NCI-H2107 treated with DMSO at 0.1 percent for 48 hours (cell line): Measurements from ENCODE around the gene LSM2.
A peak's percentile ranks its signal among the peaks of the same experiment; 100 is the strongest.
"Not testable (repeated sequence)": the region's sequence is repeated elsewhere in the genome, so short reads cannot be mapped to it uniquely, and the experiment has no call there.

Source experiments
- DNase-seq: peaks from one replicate; lab custom pipeline; 2025; ENCODE audit not compliant: unreplicated experiment; lab: John Stamatoyannopoulos, UW

The LSM2 gene

DNA sequence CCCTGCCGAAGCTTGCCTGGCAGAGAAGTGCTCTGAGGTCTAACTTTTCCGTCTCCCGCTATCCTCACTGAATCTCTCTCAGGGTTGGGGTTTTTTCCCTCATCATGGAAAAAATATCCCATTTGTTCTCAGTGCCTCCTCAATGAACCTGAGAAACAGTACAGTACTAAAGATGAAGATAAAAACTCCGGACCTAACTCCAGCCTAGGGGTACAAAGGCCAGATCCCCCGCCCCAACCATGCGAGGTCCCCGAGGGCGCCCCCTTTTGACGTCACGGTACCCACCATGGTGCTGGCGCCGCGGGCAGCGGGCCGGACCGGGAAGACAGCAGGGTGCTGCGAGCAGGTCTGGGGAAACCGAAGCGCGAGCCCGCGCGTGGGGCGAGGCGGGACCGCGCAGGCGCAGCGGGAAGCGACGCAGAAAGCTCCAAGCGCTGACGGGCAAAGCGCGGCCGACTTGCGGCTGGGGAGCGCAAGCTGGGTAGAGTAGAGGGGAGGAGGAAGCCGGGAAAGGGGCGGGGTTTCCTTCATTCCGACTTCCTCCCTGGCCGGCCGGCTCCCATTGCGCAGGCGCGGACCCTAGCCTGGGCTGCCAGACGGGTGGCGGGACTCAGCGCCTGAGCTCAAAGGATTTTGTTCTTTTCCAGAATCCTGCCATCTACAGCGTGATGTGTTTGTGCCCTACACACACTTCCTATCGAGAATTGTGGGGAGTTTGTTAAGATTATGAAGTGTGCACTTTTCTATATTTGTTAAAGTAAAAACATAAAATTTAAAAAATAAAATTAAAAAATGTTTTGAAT lies at the start of gene LSM2:
LSM2 (minus strand) TSS at position 497 of the 803 bp plus-strand sequence; CDS start at position 288, 209 bp downstream.
- DNase-seq: peak; percentile 68

DNA sequence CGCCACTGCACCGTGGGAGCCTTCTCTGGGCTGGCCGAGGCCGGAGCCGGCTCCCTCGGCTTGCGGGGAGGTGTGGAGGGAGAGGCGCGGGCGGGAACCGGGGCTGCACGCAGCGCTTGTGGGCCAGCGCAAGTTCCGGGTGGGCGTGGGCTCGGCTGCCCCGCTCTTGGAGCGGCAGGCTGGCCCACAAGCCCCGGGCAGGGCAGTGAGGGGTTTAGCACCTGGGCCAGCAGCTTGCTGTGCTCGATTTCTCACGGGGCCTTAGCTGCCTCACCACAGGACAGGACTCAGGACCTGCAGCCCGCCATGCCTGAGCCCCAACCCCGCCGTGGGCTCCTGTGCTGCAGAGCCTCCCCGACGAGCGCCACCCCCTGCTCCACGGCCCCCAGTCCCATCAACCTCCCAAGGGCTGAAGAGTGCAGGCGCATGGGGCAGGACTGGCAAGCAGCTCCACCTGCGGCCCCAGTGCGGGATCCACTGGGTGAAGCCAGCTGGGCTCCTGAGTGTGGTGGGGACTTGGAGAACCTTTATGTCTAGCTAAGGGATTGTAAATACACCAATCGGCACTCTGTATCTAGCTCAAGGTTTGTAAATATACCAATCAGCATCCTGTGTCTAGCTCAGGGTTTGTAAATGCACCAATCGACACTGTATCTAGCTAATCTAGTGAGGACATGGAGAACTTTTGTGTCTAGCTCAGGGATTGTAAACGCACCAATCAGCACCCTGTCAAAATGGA lies 45.4 kb upstream of the LSM2 start:
- DNase-seq: not testable (repeated sequence)

DNA sequence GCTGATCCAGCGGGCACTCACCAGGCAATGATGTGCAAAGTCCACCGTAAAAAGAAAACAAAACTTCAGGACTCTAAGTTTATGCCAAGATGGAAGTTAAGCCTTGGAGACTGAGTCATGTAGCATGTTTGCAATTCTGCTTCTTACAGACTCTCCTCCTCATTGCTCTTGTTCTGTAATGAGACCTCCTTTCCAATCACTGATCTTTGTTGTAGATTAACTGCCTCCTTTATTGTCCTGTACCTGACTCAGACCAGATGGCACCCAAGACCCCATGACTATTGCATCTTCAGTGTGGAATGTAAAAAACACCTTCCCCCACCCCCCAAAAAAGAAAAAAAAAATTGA lies 44.7 kb upstream of the LSM2 start:
- no peak for DNase-seq

DNA sequence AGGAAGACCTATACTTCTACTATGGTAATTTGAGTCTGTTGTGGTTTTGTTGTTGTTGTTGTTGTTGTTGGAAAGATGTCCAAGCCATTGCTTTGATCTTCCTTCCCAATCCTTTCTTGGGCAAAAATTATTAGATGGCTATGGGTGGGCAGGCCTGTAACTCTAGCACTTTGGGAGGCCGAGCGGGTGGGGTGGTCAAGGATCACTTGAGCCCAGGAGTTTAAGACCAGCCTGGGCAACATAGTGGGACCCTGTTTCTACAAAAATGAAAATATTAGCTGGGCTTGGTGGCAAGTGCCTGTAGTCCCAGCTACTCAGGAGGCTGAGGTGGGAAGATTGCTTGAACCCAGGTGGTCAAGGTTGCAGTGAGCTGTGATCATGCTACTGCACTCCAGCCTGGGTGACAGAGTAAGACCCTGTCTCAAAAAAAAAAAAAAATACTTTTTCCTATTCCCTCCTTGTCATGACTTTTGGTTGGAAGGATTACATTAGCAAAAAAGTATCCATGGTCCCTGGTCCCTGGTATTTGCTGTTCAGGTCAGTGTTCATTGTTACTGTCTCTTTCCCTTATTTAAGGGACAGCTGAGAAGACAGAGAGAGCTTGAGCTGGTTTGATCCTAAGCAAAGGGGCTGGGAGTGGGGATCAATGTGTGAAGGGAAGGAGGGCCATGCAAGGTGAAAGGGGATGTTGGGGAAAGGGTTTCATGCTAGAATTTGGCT lies 44.2 kb upstream of the LSM2 start:
- no peak for DNase-seq

DNA sequence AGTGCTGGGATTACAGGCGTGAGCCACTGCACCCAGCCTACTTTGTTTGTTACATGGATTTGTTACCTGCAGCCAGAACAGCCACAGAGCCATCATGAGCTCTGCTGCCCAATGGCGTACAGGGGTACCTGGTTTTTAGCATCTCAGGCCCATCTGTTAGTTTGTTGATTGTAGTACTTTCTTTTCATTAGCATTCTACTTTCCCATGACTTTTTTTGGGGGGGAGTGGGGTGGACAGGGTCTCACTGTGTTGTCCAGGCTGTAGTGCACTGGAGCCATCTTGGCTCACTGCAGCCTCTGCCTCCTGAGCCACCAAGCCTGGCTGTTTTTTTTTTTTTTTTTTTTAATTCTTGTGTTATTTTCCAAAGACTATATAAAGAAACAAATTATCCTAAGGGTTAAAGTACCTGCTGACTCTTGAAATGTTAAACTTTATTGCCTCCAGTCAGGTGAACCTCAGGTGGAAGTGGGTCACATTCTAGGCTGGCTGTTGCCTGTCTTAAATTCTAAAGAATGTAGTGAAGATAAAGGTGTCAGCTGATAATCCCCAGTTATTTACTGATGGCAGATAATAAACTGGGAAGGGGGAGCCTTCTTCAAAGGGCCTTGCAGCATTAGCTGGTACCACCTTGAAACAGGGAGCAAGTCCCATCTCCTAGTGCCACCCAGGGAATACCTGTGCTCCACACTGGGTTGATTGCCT lies 40.7 kb upstream of the LSM2 start:
- DNase-seq: no peak

DNA sequence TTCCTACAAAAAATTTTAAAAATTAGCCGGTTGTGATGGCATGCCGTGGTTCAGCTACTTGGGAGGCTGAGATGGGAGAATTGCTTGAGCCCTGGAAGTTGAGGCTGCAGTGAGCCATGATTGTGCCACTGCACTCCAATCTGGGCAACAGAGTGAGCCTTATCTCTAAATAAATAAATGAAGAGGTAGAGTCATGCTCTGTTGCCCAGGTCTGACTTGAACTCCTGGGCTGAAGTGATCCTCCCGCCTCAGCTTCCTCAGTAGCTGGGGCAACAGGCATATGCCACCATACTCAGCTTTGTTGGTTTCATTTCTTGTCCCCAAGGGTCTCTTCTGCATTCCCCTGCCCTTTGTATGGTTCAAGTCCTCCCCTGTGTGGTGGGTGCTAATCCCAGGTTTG lies 37.7 kb upstream of the LSM2 start:
- DNase-seq: no peak

DNA sequence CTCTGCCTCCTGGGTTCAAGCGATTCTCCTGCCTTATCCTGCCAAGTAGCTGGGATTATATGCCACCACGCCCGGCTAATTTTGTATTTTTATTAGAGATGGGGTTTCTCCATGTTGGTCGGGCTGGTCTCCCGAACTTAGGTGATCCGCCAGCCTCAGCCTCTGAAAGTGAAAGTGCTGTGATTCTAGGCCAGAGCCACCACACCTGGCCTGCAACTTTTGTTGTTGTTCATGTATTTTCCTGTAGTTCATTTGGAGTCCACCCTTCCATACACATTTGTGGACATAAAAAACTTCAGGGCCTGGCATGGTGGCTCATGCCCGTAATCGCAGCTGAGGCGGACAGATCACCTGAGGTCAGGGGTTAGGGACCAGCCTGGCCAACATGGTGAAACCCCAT lies 35.3 kb upstream of the LSM2 start:
- DNase-seq: no peak

DNA sequence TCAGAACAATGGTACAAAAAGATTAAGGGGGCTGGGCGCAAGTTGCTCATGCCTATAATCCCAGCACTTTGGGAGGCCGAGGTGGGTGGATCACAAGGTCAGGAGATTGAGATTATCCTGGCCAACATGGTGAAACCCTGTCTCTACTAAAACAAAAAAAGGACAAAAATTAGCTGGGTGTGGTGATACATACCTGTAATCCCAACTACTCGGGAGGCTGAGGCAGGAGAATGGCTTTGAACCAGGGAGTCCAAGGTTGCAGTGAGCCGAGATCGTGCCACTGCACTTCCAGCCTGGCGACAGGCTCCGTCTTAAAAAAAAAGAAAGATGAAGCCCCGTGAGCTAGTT lies 33.0 kb upstream of the LSM2 start:
- not testable (repeated sequence) for DNase-seq

DNA sequence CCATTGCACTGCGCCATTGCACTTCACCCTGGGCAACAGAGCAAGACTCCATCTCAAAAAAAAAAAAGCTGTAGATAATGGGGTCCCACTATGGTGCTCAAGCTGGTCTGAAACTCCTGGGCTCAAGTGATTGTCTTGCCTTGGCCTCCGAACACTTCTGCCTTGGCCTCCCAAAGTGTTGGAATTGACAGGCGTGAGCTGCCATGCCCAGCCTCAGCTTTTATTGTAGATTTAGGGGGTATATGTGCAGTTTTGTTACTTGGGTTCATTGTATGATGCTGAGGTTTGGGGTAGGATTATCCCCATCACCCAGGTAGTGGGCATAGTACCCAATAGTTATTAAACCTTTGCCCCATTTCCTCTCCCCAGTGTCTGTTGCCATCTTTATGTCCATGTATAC lies 32.2 kb upstream of the LSM2 start:
- no peak for DNase-seq

DNA sequence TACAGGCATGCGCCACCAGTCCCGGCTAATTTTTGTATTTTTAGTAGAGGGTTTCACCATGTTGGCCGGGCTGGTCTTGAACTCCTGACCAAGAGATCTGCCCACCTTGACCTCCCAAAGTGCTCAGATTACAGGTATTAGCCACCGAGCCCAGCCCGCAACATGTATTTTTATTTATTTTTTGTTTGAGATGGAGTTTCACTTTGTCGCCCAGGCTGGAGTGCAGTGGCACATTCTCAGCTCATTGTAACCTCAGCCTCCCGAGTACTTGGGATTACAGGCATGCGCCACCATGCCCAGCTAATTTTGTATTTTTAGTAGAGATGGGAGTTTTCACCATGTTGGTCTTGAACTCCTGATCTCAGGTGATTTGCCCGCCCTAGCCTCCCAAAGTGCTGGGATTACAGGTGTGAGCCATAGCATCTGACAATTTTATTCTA lies 31.4 kb upstream of the LSM2 start:
- DNase-seq: not testable (repeated sequence)

DNA sequence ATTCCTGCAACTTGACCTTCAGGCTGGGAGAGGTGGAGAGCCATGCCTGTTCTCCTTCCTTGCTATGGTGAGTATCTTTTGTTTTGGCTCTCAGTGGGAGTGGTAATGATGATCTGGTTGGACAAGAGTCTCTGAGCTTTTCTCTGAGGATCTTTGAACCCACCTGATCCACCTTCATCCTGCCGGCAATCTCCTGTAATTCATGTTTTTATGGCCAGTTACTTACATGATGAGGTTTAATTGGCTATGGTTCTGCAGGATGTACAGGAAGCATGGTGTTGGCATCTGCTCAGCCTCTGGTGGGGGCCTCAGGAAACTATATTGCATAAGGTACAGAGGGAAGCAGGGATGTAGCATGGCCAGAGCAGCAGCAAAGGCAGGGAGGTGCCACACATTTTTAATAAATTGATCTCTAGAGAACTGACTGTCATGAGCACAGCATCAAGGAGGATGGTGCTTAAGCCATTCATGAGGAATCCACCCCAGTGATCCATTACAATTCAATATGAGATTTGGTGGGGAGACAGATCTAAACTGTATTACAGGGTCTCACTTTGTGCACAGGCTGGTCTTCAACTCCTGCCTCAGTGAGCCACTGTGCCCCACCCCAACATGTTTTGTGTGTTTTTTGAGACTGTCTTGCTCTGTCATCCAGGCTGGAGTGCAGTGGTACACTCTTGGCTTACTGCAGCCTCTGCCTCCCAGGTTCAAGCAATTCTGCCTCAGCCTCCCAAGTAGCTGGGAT lies 30.8 kb upstream of the LSM2 start:
- no peak for DNase-seq

DNA sequence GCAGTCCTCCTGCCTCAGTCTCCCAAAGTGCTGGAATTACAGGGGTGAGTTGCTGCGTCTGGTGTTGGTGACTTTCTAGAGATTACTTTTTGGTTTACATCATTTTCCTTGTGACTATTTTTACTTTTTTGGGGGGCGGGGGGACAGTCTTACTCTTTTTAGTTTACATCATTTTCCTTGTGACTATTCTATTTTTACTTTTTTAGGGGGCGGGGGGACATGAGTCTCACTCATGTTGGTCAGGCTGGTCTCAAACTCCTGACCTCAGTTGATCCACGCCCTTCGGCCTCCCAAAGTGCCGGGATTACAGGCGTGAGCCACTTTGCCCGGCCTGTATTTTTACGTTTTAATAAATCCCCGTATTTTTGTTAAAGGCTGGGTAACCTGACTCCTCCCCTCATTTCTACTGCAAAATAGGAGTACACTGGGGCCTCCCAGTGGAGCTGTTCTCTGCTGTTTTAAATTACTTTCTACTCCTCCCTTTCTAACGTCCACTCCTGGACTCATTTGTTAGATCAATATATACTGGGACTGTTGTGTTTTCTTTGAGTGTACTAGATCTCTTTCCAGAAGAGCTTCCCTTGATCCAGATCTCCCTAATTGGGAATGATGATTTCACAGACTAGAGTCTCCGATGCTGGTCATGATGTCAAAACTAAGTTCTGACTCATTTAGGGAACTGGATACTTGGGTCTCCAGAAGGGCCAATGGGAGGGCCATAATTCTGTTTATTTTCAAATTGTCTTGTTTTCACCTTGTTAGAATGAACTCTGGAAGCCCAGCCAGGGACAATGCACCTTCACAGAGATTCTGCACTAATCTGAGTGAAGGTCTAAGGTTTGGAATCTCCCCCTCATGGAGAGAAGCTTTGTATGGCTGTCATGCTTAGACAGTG lies 30.0 kb upstream of the LSM2 start:
- no peak for DNase-seq

DNA sequence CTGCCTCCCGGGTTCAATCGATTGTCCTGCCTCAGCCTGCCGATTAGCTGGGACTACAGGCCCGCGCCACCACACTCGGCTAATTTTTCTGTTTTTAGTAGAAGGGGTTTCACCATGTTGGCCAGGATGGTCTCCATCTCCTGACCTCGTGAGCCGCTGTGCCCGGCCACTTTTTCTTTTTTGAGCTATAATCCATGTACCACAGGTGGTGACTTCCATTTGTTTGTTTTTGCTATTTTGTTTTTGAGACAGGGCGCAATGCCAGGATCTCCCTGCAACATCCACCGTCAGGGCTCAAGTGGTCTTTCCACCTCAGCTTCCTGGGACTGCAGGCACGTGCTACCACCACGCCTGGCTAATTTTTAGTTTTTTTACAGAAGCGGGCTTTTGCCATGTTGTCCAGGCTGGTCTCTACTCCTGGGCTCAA lies 29.3 kb upstream of the LSM2 start:
- DNase-seq: no peak

DNA sequence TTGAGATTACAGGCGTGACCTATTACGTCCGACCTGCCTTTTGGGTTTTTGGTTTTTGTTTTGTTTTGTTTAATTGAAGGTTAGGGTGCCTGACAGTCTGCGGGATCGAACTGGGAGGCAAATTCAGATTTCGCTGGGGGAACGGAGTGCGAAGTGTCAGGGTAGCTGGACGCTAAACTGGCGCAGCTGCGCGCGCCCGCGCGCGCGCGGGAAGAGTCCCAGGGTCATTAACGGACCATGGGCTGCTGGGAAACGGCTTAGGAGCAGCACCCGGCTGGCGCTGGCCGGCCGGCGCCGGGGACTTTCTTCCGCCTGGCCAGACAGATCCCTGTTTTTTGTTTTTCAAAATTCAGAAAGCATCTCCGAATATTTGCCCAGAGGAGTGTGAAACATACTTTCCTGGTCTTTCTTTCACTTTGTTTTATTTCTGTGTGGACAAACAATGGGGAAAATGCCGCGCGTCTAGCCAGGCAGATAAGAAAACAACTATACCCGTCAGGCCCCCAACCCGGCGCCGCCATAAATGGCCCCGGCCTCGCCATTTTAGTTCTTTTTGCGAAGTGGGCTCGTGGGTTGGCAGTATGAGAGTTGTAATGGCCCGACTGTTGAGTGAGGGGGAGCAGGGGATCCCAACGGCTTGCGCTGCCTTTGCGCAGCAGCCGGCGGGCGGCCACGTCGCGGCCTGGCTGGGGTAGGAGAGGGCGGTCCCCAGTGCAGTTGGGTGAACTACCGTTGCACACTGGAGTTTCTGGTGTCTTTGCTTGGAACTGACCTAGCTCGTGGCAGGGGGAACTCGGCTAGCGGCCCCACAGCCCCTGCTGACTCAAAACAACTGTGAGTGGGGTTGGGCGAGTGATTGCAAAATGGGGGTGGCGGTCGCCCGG lies 27.8 kb upstream of the LSM2 start:
- DNase-seq: peak; percentile 62

DNA sequence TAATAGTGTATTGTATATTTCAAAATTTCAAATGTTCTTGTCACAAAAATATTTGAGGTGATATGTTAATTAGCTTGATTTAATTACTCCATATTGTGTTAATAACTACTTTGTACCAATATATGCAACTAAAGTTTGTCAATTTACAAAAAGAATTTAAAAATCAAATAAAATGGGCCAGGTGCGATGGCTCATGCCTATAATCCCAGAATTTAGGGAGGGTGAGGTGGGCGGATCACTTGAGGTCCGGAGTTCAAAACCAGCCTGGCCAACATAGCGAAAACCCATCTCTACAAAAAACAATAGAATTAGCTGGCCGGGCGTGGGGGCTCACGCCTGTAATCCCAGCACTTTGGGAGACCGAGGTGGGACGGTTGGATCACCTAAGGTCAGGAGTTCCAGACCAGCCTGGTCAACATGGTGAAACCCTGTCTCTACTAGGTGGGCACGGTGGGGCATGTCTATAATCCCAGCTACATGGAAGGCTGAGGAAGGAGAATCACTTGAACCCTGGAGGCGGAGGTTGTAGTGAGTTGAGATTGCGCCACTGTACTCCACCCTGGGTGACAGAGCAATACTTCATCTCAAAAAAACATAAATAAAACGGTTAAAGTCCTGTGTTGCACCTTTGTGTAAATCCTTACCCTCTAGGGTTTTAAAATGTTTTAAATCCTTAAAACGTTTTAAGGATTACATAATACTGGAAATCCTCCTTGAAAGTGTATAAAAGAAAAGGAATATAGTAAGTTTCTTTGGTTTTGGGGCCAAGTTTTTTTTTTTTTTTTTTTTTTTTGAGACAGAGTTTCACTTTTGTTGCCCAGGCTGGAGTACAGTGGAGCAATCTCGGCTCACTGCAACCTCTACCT lies 24.8 kb upstream of the LSM2 start:
- no peak for DNase-seq

DNA sequence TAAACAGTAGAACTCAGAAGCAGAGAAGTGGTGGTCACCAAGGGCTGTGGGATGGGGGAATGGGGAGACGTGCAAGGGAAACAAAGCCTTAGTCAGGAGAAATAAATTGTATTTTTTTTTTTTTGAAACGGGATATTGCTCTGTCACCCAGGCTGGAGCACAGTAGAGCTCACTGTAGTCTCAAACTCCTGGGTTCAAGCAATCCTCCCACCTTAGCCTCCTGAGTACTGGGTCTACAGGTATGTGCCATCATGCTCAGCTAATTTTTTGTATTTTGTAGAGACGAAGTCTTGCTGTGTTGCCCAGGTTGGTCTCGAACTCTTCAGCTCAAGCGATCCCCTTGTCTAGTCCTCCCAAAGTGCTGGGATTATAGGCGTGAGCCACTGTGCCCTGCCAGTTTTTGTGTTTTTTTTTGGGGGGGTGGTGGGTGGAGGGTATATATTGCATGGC lies 24.1 kb upstream of the LSM2 start:
- no peak for DNase-seq

DNA sequence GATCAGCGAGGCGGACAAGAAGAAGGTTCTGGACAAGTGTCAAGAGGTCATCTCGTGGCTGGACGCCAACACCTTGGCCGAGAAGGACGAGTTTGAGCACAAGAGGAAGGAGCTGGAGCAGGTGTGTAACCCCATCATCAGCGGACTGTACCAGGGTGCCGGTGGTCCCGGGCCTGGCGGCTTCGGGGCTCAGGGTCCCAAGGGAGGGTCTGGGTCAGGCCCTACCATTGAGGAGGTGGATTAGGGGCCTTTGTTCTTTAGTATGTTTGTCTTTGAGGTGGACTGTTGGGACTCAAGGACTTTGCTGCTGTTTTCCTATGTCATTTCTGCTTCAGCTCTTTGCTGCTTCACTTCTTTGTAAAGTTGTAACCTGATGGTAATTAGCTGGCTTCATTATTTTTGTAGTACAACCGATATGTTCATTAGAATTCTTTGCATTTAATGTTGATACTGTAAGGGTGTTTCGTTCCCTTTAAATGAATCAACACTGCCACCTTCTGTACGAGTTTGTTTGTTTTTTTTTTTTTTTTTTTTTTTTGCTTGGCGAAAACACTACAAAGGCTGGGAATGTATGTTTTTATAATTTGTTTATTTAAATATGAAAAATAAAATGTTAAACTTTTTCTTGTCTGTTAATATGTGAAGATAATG lies 23.0 kb upstream of the LSM2 start:
- no peak for DNase-seq
